NOMO-1 treated with DMSO at 0.1 percent for 48 hours (cell line): ENCODE measurements around the gene SLC38A1.
"Not testable (repeated sequence)": the region's sequence is repeated elsewhere in the genome, so short reads cannot be mapped to it uniquely, and the experiment has no call there.

ENCODE experiments used
- DNase-seq: peaks from one replicate; lab custom pipeline; 2025; ENCODE audit not compliant: unreplicated experiment; lab: John Stamatoyannopoulos, UW

The SLC38A1 gene

DNA sequence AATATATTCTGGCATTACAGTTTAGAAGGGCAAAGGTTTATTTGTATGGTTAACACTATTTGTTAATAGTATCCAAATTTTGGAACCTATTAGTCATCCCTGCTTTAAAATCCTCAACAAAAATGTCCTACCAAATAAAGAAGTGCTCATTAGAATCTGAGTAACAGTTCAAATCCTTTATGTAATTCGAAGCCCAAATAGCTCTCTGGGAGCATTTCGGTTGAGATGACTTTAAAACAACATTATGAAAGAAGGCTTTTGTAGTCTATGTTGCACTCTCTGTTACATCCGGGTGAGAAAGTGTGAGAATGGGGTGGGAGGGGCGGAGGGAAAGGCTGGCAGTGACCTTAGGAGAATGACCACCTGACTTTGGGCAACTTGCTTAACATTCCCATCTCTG is 59.7 kb downstream of the SLC38A1 start:
- no peak for DNase-seq

DNA sequence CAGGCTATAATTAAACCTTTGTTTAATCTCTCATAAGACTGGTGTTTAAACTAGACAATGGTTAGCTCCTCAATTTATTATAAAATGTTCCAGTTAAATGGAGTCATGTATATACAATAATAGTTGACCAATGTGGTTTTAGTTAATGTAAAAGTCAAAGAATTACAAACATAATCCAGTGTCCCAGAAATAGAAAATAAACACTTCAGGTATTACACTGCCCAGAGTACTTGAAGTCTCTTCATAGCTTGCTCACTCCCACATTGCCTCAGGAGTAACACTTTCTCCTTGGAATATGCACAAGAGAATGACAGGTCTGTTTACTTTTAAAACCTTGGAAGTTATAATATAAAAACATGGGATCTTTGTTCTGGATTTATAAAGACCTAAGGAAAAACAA is 60.5 kb downstream of the SLC38A1 start:
- no peak for DNase-seq

GRCh38 chr12:46207644-46208043 is 61.2 kb downstream of the SLC38A1 start:
- peak; percentile 47 for DNase-seq

DNA sequence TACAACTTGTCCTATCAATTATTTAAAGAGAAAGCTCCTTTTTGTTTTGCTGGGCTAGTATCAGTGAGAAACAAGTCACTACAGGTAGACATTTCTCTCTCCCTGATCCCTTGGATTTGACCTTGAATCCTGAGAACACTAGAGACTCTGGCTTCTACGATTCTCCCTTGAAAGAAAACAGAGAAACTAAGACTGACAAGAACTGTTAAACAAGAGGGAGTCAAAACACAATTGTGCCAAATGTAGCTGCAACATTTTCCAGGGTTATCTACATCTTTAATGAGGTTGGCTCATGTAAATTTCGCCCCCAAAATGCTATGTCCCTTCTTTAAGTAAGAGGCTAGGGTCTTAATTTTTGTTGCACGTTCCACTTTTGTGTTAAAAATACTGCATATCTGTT is 62.4 kb downstream of the SLC38A1 start:
- no peak for DNase-seq

- DNase-seq: no peak
Observed at GRCh38 chr12:46205294-46205693, 63.5 kb downstream of the SLC38A1 start.

- DNase-seq: no peak
Observed at GRCh38 chr12:46201284-46201789, 67.5 kb downstream of the SLC38A1 start.

DNA sequence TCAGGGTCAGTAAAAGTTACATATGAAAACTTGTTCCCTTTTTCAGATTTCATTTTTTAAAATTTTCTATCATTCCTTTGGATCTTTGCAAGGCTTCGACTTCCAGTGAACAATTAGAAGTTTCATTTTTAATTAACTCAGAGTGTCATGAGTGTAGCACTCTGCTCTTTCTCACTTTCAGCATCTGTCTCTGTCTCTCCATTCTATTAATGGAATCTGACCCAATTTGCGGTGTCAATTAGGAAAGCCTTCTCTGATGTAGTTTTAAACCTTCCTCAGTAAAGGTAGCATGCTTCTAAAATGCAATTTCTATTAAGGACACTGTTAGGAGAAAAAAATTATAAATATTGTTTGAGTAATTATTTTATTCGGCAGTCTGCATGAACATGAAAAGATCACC is 68.3 kb downstream of the SLC38A1 start:
- no peak for DNase-seq

GRCh38 chr12:46198913-46199312 is 69.9 kb downstream of the SLC38A1 start:
- DNase-seq: no peak

GRCh38 chr12:46197883-46198282 is 71.0 kb downstream of the SLC38A1 start:
- no peak for DNase-seq

DNA sequence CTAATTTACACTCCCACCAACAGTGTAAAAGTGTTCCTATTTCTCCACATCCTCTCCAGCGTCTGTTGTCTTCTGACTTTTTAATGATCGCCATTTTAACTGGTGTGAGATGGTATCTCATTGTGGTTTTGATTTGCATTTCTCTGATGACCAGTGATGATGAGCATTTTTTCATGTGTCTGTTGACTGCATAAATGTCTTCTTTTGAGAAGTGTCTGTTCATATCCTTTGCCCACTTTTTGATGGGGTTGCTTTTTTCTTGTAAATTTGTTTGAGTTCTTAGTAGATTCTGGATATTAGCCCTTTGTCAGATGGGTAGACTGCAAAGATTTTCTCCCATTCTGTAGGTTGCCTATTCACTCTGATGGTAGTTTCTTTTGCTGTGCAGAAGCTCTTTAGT is 78.3 kb downstream of the SLC38A1 start:
- DNase-seq: not testable (repeated sequence)

GRCh38 chr12:46188170-46188569 is 80.7 kb downstream of the SLC38A1 start:
- DNase-seq: no peak

- no peak for DNase-seq
Observed at GRCh38 chr12:46187023-46187422, 81.8 kb downstream of the SLC38A1 start.

DNA sequence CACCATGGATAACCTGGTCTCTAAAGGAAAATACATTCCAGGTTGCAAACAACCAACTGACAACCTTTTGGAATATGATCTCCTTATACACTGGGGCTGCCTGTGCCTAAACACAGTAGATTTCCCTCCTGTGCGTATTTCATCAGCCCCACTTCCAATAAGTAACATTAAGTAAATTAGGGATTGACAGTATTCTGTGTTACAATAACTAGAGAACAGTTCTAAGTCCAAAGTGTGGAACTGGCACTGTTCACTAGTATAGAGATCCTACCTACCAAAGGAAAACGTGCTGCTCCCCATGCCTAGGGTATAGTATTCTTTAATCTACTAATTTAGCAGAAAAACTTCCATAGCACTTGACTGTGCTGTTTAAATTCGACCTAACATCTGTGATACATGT is 82.8 kb downstream of the SLC38A1 start:
- DNase-seq: no peak

DNA sequence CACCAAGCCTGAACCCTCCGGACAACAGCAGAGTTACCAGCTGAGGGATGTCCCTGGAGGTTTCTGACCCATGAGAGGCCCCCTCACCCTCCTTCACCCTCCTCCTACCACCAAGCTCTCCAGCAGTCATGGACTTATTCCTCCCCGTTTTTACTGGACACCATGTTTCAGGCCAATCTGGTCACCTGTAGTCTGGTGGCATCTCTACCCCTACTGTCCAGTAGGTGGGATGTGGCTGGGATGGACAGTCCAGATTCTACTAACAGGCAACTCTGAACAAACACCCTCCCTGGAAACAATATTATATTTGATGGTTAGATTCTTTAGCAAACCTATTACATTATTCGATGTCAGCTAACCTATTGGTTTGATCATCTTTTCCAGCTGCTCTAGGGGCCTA is 83.2 kb downstream of the SLC38A1 start:
- DNase-seq: no peak

- DNase-seq: peak; percentile 31
Observed at GRCh38 chr12:46184798-46185595, 83.8 kb downstream of the SLC38A1 start.

GRCh38 chr12:46183112-46183511 is 85.7 kb downstream of the SLC38A1 start:
- DNase-seq: no peak

DNA sequence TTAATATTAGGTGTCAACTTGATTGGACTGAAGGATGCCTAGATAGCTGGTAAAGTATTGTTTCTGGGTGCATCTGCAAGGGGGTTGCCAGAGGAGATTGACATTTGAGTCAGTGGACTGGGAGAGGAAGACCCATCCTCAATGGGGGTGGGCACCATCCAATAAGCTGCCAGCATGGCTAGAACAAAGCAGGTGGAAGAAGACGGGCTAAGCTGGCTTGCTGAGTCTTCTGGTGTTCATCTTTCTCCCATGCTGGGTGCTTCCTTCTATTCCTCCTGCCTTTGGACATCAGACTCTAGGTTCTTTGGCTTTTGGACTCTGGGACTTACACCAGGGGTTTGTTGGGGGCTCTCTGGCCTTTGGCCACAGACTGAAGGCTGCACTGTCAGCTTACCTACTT is 87.4 kb downstream of the SLC38A1 start:
- no peak for DNase-seq

DNA sequence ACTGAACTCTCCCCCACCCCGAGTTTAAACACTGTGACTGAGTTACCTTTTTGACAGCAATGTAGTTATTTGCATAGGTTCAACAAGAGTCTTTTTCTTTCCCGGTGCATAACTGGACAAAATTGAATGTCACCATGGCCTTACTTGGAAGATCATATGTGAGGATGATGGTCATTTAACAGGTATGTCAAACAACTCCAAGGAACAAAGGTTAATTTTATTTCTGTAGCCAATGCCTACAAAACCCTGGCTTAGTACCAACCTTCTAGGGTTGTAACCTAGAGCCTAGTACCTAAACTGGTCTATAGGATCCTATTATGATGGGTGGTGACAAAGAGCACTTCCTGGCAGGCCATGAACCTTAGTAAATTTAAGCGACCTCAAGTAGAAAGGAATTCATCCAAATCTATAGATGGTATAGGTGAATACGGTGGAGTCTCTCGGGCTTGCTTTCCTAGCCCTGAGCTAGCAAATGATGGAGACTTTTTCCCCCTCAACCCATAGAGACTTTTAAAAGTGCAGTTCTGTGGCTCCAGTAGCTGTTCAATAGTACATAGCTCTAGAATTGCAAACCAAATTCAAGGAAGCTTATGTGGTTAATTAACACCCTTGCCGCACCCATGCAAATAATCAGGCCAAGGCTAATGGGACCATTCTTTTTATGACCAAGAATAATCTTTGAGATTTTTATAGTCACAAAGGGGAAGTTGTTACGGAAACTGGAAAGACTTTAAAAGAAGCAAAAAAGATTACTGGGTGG is 89.0 kb downstream of the SLC38A1 start:
- DNase-seq: peak; percentile 26

GRCh38 chr12:46177837-46178608 is 90.8 kb downstream of the SLC38A1 start:
- DNase-seq: no peak

- peak; percentile 77 for DNase-seq
Observed at GRCh38 chr12:46177025-46177424, 91.8 kb downstream of the SLC38A1 start.

- no peak for DNase-seq
Observed at GRCh38 chr12:46174919-46175318, 93.9 kb downstream of the SLC38A1 start.
